Measurements from ENCODE around the gene IMPACT.

The IMPACT gene

DNA sequence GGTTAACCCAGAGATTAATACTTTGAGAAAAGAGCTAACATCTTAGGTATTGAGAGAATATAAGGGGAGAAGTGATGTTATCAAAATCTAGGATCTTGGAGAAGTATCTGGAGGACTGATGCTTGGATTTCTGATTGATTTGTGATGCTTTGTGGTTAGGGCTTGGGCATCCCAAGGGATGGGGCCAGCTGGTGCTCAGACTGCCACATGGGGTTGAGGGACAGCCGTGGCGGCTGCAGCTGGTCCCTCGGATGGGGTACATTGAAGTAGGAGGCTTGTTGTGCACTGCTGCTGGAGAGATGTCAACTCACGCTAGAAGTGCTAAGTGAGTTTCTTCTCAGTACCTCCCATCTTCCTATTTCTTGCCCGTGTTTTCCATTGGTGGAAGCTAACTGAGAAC is 56.4 kb downstream of the IMPACT start:
- no peak for DNase-seq

DNA sequence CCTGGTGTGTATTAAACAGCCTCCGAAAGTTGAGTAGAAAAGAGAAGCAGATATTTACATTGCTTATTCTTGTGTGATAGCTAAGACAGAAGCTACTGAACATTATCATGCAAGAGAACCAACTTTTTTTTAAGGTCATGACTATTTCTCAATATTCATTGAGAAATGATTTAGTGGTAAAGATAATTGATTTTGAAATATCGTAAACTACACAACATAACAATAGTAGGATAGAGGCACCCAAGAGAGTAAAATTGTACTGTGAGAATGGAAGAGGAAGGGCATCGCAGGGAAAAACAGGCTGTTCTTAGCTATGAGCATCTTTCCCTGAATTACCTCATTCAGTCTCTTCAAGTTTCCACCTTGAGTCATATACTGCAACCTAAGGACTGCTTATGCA is 59.2 kb downstream of the IMPACT start:
- DNase-seq, result no peak

DNA sequence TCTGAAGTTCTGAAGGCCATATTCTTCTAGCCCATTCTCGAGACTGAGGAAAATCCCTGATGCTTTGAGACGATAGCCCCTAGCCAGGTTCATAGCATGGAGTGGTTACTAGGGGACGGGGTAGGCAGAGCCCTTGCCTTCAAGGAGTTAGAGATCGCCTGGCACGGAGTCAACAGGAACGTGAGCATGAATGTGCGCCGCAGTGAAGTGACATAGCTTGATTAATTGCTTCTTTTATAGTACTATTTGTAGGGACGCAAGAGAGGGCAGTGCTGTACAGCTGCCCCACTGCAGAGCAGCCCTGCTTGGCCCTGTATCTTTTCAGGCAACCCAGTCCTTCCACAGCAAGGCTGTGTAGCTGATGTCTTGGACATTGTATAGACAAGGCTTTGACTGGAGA is 60.2 kb downstream of the IMPACT start:
- DNase-seq, result no peak

DNA sequence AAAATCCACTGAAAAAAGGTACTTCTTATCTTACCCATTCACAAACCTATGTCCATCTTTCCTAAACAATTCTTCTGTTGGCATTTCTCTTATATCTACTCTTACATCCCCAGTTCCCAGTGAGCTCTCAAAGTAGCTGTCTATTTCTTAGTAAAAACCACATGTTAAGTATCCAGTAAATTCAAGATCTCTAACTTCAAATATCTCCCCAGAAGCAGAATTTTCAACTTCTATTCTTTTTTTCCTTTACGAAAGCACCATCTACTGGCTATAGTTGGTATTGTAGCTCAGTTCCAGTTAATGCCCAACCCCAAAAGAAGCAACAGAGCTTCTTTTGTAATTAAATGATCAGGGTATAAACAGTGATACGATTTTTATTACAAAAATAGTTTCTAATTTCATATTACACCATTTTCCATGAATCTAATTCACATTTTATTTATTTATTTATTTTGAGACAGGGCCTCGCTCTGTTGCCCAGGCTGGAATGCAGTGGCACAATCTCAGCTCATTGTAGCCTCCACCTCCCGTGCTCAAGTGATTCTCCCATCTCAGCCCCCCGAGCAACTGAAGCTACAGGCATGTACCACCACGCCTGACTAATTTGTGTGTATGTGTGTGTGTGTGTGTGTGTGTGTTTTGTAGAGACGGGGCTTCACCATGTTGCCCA is 62.5 kb downstream of the IMPACT start:
- DNase-seq, result no peak

DNA sequence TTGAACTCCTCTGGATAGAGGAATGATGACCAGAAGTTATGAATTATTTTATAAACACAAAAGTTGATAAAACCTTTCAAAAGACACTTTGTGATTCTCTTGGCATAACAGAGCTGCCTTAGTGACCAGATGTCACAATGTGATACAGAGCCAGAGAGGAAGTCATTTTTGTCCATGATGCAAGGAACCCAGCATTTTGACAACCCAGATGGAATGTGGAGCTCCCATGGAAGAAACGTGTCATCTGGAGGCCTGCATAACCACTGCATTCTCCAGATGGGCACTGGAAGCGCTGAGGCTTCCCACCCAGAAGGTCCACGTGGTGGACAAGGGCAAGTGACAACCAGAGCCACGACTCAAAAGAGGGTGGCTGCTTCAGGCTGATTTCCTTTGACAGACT is 64.1 kb downstream of the IMPACT start:
- no peak for DNase-seq

DNA sequence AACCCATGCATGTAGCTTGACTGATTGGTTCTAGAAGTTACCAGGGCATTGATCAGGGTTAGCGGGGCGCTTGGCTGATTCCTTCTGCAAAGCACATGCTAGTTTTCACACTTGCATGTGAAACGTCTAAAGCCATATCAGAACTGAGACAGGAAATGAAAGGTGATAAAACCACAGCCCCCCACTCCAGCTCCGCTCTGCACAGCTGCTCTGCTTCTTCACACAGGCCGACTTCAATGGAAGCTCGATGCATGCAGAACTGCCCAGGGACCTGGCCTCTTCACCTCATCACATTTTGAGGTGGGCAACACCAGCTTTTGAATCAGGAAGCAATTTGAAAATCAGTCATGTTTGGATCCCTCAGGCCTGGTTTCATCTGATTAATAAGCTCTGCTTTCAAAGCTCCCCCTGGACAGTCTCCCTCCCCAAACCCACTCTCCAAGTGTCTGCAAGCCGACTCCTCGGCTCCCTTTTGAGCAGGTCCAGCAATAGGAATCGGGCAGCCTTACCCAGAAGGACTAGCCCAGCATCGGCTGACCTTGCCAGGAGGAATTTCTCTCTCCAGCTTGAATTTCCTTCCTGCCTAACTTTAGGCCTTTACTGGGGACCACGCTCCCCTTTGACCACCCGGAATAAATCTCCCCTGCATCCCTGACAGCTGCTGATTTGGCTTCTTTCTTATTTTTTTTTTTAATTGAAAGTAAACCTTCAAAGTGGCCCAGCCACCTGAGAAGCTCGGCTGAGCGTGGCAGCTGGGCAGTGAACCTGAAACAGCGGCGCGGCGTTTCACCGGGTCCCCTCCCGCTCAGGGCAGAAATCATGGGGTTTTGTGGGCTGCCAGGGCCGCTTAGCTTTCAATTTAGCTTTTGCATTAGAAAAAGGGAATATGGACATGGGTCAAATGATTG is 65.7 kb downstream of the IMPACT start:
- no peak for DNase-seq

DNA sequence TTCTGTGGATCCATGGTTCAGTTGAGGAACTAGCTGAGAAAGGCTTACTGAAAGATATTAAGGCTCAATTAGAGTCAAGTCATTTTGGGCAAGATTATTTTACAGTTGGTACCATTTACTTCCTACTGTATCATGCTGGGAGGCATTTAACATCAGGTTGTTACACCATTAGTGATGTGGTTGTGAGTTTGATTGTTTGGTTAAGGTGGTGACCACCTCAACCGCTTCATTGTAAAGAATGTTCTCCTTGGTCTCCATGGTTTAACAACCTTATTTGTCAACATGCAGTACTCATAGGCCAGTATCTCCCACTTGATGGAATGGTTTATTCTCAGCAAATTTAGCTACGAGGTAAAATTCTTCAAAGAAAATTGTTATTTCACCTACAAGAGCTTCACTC is 68.1 kb downstream of the IMPACT start:
- DNase-seq, result no peak

DNA sequence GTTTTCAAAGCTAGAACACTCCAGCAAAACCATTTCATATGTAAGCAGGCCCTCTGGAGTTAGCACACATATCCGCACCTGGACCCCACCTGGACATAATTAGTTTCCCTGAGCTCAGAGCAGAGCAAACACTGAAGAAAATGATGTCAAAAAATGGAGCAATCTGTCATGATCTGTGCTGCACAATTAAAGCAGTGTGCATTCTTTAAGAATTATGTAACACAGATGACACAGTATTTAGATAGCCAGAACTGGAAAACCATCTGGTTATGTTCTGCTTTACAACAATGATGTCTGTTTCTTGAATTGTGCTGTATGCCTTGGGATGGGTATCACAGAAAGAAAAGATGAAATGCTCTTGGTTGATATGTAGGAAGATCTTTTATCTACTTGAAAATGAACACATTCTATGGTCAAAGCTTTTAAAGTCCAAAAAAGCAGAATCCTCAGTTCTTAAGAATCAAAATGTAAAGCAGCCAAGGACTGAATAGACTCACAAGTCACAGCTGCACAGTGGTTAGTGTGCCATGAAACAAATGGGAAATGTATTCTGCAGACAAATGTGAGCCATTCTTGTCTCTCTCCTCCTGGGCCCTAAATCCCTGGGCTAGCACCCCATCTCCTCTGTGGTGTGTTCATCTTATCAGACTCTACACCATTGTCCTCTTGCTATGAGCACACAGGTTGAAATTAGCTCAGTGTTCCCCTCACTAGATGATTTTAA is 70.7 kb downstream of the IMPACT start:
- DNase-seq, result no peak

DNA sequence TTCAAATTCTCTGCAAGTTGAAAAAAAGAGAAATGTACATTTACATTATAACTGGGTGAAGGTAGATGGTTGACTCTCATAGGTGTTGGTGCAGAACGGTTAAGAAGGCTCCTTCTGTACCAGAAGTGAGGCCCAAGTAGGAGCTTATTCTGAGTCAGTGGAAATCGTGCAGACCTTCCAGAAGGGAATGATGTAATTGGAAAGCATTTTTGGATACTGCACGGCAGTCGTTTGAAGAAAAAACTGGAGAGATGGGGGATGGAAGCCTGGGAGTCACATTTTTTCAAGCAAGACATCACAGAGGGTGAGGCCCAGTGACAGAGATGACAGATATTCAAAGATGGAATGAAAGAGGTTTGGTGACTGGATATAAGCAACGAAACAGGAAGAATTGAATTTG is 73.3 kb downstream of the IMPACT start:
- no peak for DNase-seq

DNA sequence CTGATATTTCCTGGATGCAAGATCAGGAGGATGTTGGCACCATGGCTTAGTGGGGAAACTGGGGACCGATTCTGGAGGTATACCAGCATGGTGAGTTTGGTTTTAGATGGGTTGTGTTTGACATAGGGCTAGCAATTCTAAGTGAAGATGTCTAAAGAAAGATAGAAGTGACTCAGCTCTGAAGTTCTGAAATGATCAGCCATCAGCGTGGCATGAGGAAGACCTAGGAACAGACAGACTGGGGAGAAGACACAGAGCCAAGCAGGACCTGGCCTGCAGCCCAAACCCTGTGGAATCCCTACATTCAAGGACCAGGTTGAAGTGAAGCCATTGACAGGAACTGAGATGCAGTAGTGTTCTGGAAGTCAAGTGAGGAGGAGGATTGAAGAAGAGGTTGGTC is 73.7 kb downstream of the IMPACT start:
- DNase-seq, result no peak

DNA sequence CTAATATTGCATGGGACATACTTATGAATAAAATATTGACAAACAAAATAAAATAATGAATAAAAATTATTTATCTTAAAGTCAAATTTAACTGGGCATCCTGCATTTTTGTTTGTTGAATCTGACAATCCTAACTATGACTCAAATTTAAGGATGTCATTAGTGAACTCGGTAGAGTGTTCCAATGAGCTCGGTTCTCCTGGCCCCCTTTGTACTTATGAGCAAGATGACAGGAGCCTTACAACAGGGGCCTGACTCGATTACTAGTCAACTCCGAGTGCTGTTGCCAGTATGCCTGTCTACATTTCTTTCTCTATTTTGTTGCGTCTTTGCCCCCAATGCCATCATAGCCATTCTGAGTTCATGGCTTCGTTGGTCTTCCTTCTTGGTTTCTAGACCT is 74.3 kb downstream of the IMPACT start:
- no peak for DNase-seq

DNA sequence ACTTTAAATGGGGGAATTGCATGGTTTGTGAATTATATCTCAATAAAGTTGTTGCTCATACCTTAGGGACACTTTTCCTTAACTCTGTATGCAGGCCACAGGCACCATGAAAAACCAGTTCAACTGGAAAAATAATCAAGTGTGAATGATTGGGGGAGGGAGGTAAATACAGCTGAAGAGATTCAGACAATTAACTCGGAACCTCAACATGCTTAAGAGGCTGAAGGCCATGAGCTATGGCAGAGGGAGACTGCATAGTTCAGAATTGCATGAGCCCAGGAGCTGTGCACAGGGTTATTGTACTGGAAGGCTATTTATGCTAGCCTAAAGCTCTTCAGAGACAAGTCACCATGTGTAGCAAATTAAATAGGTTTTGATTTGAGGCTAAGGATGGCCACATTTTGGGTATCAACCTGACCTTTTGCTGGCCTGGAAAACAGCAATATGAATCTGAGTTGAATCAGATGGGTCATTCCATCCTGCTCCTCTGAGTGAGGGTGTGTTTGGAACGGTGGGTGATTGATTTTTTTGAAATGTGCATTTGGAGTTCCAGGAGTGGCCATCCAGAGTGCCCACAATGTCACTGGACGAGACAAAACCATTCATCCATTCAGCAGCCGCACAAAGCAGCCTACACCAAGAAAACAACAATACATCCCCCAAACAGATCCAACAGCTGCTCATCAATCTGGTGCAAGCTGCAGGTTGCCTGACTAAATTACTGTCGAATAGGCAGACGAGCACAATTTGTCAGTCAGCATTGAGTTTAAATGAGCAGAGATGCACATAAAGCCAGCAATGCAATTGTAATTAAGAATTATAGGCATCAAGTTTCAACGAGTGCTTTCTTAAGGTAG is 76.4 kb downstream of the IMPACT start:
- no peak for DNase-seq
